RWPE1 (cell line): ENCODE results near the gene HOXC13.

Experiments used
- CTCF ChIA-PET: fragments of 350-600 bp; sonication (Branson Sonifier 250); formaldehyde crosslinking; extraction: SDS; loops from one replicate; lab custom pipeline; 2021; lab: Yijun Ruan, JAX
- POLR2A ChIA-PET: fragments of 400-600 bp; formaldehyde crosslinking; extraction: SDS; loops from one replicate; lab custom pipeline; 2020; ENCODE audit warnings: antibody characterized with exemption; ENCODE audit not compliant: low non-redundant PET; lab: Yijun Ruan, JAX
- DNase-seq: peaks from one replicate; pipeline ENCODE4 v3.0.0; 2012; ENCODE audit warnings: low spot score
- H3K27ac ChIP-seq: fragments of 450-650 bp; 2 replicates; pipeline ENCODE4 v1.5.1; 2017
- TF ChIP-seq, protein P1 (sequence below): fragments of 450-650 bp; conservative IDR thresholded peaks from 2 replicates; pipeline ENCODE4 v1.5.1; 2017; ENCODE audit warnings: low read depth, mild to moderate bottlenecking

Gene HOXC13

DNA sequence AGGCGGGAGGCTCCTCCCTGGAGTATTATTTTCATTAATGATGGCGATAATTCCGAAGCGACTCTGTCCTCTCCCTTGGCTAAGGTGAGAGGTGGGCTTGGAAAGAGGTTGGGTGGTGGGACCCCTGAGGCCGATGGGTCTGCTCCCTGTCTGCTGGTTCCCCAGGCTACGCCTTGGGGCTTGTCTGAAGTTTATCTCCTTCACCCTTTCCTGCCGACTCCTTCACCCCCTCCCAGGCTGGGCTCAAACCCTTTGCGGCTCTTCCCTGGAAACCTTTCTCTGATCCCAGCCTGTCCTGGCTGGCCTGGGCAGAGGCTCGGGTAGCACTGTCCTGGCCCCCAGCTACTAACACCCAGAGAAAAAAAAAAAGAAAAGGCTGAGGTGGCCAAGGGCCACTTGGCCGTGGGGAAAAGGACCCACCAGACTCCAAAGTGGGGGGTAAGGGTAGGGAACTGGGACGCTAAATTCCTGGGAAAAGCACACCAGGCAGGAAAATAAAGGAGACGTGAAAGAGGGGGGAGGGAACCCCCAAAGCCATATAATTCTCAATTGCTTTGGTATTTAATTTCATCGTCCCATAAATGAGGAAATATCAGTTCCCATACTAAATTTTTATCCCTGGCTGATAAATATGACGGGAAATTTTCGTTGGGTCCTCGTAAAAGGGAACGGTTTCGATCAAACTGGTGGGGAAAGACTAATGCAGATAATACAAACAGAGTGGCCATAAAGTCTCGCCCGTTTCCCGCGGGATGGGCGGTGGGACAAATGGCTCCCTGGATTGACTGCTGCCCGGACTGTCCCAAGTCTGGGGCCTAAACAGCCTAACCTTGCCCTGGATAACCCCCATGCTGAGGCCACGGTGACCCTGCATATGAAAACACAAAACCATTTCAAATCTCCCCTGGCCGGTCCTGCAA is 44.3 kb downstream of the HOXC13 start:
- H3K27ac ChIP-seq, result no peak overlapping the region
- TF ChIP-seq, protein P1, sequence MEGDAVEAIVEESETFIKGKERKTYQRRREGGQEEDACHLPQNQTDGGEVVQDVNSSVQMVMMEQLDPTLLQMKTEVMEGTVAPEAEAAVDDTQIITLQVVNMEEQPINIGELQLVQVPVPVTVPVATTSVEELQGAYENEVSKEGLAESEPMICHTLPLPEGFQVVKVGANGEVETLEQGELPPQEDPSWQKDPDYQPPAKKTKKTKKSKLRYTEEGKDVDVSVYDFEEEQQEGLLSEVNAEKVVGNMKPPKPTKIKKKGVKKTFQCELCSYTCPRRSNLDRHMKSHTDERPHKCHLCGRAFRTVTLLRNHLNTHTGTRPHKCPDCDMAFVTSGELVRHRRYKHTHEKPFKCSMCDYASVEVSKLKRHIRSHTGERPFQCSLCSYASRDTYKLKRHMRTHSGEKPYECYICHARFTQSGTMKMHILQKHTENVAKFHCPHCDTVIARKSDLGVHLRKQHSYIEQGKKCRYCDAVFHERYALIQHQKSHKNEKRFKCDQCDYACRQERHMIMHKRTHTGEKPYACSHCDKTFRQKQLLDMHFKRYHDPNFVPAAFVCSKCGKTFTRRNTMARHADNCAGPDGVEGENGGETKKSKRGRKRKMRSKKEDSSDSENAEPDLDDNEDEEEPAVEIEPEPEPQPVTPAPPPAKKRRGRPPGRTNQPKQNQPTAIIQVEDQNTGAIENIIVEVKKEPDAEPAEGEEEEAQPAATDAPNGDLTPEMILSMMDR, result no peak
- DNase-seq, result no peak
- ChIA-PET POLR2A (no interaction called here), CTCF (no interaction called here)

DNA sequence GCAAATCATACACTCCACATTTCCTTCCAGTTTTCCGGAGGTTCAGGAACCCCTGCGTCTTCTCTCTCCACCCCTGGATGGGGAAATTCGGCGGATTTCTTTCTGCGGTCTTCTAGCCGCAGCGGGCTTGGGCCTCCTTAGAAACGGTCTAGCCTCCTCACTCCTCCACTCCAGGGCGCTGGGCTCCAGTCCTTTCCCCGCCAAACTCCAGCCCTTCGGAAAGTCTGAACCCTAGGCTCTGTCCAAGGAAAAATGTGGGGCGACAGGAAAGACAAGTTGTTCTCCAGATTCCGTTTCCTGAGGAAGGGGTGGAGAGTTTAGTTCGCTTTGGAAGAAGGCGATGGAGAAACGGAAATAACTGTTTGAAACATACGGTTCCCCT is 44.9 kb downstream of the HOXC13 start:
- POLR2A ChIA-PET, result no interaction called here

DNA sequence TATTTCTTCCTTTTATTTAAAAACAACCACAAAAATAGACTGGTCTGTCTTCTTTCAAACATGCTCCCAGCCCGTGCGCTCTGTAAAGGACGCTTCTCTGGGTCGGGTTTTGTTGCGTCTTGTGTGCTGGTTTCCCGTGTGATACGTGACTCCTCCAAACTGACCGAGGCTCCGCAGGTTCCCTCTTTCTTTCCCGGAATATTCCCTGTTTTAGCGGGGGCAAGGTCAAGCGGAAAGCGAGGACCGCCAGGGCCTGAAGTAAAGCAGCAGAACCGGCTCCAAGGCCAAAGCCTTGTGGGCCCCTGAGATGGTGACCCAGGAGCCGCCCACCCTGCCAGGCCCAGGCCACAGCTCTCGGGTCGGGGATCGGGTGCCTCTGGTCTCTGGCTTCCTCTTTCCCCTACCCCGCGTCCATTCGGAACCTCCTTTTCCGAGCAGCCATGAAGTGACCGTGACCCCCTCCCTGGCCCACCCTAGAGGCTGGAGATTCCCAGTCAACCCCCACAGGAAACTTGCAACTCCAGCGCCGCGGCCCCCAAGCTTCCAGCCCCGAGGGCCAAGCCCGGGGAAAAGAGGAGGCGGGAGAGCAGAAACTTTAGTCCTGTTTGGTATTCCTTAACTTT is 45.4 kb downstream of the HOXC13 start:
- POLR2A ChIA-PET, result no interaction called here
- no peak overlapping the region for H3K27ac ChIP-seq
- TF ChIP-seq, protein P1, result no peak
- DNase-seq, result no peak
- CTCF ChIA-PET, result interaction anchor here (0.5 to 3.7 kb wide), 15 partner anchors 9 to 1941 kb away, joined by 3 to 25 read pairs (median 4); partner anchors contain the start of genes HOTAIR, HOXC5 and HOXC9

More for the DNA sequence above, 44.9 kb downstream of the HOXC13 start:
- DNase-seq, result no peak
- CTCF ChIA-PET, result interaction anchor here (0.6 kb wide), 2 partner anchors 230 to 1941 kb away, joined by 3 to 4 read pairs; no protein-coding TSS in a partner anchor
- H3K27ac ChIP-seq, result no peak overlapping the region
- TF ChIP-seq, protein P1, result no peak

DNA sequence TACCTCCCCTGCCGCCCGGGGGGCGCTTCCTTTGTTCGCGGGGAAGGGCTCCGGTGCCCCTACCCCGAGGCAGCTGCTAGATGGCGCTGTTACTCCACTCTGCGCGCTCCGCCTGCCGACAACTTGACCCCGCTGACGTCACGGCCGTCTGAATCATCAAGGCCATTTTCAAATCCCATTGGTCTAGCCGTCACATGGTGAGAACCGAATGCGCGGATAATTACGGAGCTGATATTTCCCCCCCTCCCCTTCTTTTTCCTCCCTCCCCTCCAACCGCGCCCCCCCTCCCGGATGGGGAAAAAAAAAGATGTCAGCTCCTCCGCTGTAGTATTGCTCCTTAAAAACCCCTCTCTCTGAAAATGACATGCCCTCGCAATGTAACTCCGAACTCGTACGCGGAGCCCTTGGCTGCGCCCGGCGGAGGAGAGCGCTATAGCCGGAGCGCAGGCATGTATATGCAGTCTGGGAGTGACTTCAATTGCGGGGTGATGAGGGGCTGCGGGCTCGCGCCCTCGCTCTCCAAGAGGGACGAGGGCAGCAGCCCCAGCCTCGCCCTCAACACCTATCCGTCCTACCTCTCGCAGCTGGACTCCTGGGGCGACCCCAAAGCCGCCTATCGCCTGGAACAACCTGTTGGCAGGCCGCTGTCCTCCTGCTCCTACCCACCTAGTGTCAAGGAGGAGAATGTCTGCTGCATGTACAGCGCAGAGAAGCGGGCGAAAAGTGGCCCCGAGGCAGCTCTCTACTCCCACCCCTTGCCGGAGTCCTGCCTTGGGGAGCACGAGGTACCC is 46.5 kb downstream of the HOXC13 start, which contains the start of gene HOXC10:
Gene HOXC10 (plus strand): TSS at position 246 of the 791 bp plus-strand sequence. CDS start 114 bp downstream, at position 360.
- H3K27ac ChIP-seq, result no peak within 1 kb of the TSS
- POLR2A ChIA-PET, result interaction anchor here (0.5 kb wide), 1 partner anchor 10 kb away, joined by 3 read pairs; no protein-coding TSS in a partner anchor
- peak; percentile 93 for DNase-seq
- CTCF ChIA-PET, result interaction anchor here (0.5 to 3.7 kb wide), 35 partner anchors 8 to 1899 kb away, joined by 3 to 25 read pairs (median 4); partner anchors contain the start of genes HOTAIR, HOXC4, HOXC5 and HOXC9
- TF ChIP-seq, protein P1, result peak; percentile 69

DNA sequence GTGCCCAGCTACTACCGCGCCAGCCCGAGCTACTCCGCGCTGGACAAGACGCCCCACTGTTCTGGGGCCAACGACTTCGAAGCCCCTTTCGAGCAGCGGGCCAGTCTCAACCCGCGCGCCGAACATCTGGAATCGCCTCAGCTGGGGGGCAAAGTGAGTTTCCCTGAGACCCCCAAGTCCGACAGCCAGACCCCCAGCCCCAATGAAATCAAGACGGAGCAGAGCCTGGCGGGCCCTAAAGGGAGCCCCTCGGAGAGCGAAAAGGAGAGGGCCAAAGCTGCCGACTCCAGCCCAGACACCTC is 47.0 kb downstream of the HOXC13 start:
- ChIA-PET POLR2A (interaction anchor here (0.5 to 0.6 kb wide), 2 partner anchors 9 to 367 kb away, joined by 3 read pairs; no protein-coding TSS in a partner anchor), CTCF (interaction anchor here (0.5 to 3.7 kb wide), 17 partner anchors 15 to 1898 kb away, joined by 3 to 25 read pairs (median 6); partner anchors contain the start of genes HOXC5 and HOXC9)
- TF ChIP-seq, protein P1, result no peak
- no peak overlapping the region for H3K27ac ChIP-seq
- DNase-seq, result no peak
